ENCODE results near the gene EMP2.

EMP2 gene

GRCh38 chr16:10493276-10493675 is 87.1 kb downstream of the EMP2 start:
- H3K4me3 ChIP-seq (ENCODE audit: low read depth, low read length): no peak overlapping the region

- H3K4me3 ChIP-seq (ENCODE audit: low read depth, low read length): no peak overlapping the region
Observed at GRCh38 chr16:10490141-10490540, 90.3 kb downstream of the EMP2 start.

- H3K4me3 ChIP-seq (ENCODE audit: low read depth, low read length): no peak overlapping the region
Observed at GRCh38 chr16:10485698-10486382, 94.6 kb downstream of the EMP2 start.

GRCh38 chr16:10485159-10485558 is 95.2 kb downstream of the EMP2 start:
- no peak overlapping the region for H3K4me3 ChIP-seq (ENCODE audit: low read depth, low read length)

- H3K4me3 ChIP-seq (ENCODE audit: low read depth, low read length): no peak overlapping the region
Observed at GRCh38 chr16:10480151-10480550, 100.2 kb downstream of the EMP2 start.

Measured in iPS-11a (cell line).